GM12865 (cell line): ENCODE measurements around the gene EFHC1.
"Not testable (repeated sequence)": the region's sequence is repeated elsewhere in the genome, so short reads cannot be mapped to it uniquely, and the experiment has no call there.

Source experiments
- DNase-seq: peaks from one replicate; pipeline ENCODE4 v3.0.0; 2010; ENCODE audit warnings: low read depth
- H3K4me3 ChIP-seq: 2 replicates; pipeline ENCODE4 v1.5.1; 2011; ENCODE audit warnings: mild to moderate bottlenecking, low read depth, low read length, control low read depth
- CTCF ChIP-seq: IDR thresholded peaks from 2 replicates; pipeline ENCODE4 v1.5.1; 2011; ENCODE audit warnings: low read length, control low read depth, low read depth, inconsistent platforms; ENCODE audit not compliant: insufficient read depth; ENCODE audit errors: missing control alignments

EFHC1 gene

GRCh38 chr6:52377538-52378221 is 42.5 kb upstream of the EFHC1 start:
- no peak for TF ChIP-seq CTCF
- H3K4me3 ChIP-seq: no peak overlapping the region
- no peak for DNase-seq

- no peak for TF ChIP-seq CTCF
- DNase-seq: no peak
- H3K4me3 ChIP-seq: no peak overlapping the region
Observed at GRCh38 chr6:52381249-52381648, 38.9 kb upstream of the EFHC1 start.

DNA sequence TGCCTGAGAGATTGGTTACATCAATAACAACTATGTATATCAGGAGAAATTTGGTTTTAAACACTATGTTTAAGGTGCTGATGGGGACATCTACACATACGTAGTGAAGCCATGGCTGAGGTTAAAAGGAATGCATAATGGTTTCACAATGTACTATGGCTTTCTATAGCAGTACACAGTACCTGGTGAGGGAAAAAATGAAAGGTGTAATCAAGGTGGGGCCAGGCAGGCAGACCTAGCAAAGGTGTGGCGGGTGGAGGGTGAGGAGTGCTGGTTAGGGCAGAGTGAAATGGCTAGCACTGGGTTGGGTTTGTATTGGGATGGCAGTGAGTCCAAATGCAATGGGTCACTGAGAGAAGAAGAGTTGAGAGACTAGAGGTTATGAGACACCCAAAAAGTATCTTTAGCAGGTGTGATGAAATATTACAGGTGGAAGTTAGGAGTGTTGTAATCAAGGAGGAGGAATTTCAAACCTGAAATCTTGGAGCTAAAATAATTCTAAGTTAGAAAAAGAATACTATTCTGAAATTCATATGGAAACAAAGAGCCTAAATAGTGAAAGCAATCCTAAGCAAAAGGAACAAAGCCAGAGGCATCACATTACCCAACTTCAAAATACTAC is 35.9 kb upstream of the EFHC1 start:
- no peak for DNase-seq
- TF ChIP-seq CTCF: no peak
- no peak overlapping the region for H3K4me3 ChIP-seq

GRCh38 chr6:52385074-52385473 is 35.1 kb upstream of the EFHC1 start:
- no peak overlapping the region for H3K4me3 ChIP-seq
- no peak for TF ChIP-seq CTCF
- DNase-seq: no peak

- H3K4me3 ChIP-seq, DNase-seq: not testable (repeated sequence)
Observed at GRCh38 chr6:52388119-52388518, 32.0 kb upstream of the EFHC1 start.

DNA sequence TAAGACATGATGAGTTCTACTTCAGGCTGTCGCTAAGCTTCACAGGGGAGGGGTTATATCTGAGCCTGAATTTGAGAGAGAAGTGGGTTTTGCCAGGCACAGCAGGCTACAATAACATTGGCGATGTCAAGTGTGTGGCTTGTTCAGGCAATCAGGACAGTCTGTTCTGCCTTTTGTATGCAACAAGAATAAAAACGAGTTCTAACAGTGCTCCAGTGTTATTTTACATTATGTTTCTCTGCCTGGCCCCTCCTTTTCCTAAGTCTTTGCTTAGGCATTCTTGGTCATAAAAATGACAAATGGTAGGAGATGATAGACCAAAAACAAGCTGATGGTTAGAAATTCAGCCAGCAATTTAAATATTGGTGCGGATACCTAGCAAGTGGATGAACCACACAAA is 31.4 kb upstream of the EFHC1 start:
- no peak overlapping the region for H3K4me3 ChIP-seq
- no peak for DNase-seq
- no peak for TF ChIP-seq CTCF

DNA sequence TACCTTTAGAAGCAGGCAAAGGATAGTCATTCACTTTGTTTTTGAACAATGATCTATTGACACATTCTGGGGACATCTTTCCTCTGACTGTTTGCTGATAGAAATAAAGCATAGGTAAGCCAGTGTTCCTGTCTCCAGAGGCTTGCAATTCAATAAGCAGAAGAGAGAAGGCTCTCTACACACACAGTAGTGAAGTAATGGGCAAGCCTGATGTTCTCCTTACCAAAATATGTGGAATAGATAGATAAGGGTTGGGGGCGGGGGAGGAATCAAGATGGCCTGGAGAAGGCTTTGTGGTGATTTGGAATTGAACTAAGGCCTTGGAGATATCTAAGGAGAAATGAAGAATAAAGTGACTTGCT is 30.9 kb upstream of the EFHC1 start:
- DNase-seq: no peak
- H3K4me3 ChIP-seq: no peak overlapping the region
- TF ChIP-seq CTCF: no peak
